ENCODE measurements around the gene PDS5A.

The PDS5A gene

DNA sequence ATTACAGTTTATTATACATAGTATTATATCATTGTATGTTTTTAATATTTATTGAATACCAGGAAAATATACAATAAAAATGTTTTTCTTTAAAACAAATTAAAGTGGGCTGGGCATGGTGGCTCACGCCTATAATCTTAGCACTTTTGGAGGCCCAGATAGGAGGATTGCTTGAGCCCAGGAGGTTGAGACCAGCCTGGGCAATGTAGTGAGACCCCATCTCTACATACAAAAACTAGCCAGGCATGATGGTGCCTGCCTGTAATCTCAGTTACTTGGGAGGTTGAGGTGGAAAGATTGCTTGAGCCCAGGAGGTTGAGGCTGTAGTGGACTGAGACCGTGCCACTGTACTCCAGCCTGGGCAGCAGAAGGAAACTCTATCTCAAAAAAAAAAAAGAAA, 38.3 kb upstream of the PDS5A start:
- Histone ChIP-seq H3K27me3 (ENCODE audit: low read depth, low read length) (no peaks in the 10 kb centered on the region), H3K36me3 (replicated peaks; ENCODE audit: low read depth, low read length) (no peaks in the 10 kb centered on the region), H4K20me1 (ENCODE audit: insufficient read depth, low read length) (no peaks in the 10 kb centered on the region), H3K9me3 (ENCODE audit: insufficient read depth, low read length) (no peaks in the 10 kb centered on the region), H3K4me2 (ENCODE audit: low read length) (no peak overlapping the region), H3K4me1 (ENCODE audit: low read length) (no peaks in the 10 kb centered on the region), H3K79me2 (ENCODE audit: low read length) (no peaks in the 10 kb centered on the region), H3K27ac (ENCODE audit: low read length) (no peak overlapping the region), H3K9ac (ENCODE audit: low read length) (no peak overlapping the region), H3K4me3 (ENCODE audit: low read length) (no peak overlapping the region), H2AFZ (ENCODE audit: low read depth, low read length) (no peak overlapping the region)
- TF ChIP-seq, protein P1, sequence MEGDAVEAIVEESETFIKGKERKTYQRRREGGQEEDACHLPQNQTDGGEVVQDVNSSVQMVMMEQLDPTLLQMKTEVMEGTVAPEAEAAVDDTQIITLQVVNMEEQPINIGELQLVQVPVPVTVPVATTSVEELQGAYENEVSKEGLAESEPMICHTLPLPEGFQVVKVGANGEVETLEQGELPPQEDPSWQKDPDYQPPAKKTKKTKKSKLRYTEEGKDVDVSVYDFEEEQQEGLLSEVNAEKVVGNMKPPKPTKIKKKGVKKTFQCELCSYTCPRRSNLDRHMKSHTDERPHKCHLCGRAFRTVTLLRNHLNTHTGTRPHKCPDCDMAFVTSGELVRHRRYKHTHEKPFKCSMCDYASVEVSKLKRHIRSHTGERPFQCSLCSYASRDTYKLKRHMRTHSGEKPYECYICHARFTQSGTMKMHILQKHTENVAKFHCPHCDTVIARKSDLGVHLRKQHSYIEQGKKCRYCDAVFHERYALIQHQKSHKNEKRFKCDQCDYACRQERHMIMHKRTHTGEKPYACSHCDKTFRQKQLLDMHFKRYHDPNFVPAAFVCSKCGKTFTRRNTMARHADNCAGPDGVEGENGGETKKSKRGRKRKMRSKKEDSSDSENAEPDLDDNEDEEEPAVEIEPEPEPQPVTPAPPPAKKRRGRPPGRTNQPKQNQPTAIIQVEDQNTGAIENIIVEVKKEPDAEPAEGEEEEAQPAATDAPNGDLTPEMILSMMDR (IDR thresholded peaks at IDR 0.05; ENCODE audit: low read depth, low read length) = no peak
- TF ChIP-seq EZH2phosphoT487 (IDR thresholded peaks at IDR 0.05; ENCODE audit: low read depth) = no peak

DNA sequence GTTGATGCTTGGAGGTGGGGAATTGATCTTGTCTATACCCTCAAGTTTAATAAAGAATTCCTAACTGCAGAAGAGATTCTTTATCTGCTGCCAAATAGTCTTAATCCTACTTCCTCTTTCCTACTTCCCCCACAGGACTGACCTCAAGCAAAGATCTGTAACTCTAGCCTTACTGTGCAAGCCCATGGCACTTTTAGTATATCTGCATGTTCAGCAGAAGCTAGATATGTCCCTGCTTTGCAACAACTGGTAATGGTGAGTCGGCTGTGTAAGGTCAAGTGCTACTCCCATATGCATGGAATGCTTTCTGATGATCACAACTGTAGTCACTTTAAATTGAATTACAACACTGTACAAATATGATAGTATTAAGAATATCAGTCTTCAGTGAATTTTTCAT, 26.3 kb upstream of the PDS5A start:
- no peak overlapping the region for H3K9ac ChIP-seq (ENCODE audit: low read length)
- H4K20me1 ChIP-seq (ENCODE audit: insufficient read depth, low read length) = no peaks in the 10 kb centered on the region
- H3K9me3 ChIP-seq (ENCODE audit: insufficient read depth, low read length) = no peaks in the 10 kb centered on the region
- no peak overlapping the region for H3K4me3 ChIP-seq (ENCODE audit: low read length)
- no peaks in the 10 kb centered on the region for H3K79me2 ChIP-seq (ENCODE audit: low read length)
- H3K27ac ChIP-seq (ENCODE audit: low read length) = no peak overlapping the region
- no peak overlapping the region for H2AFZ ChIP-seq (ENCODE audit: low read depth, low read length)
- peaks cover 17% of the 10 kb centered on the region for H3K4me1 ChIP-seq (ENCODE audit: low read length)
- no peaks in the 10 kb centered on the region for H3K36me3 ChIP-seq (replicated peaks; ENCODE audit: low read depth, low read length)
- 0 out of 2 replicates have a peak overlapping the region, but pooled peaks have one; percentile 10 for H3K4me2 ChIP-seq (ENCODE audit: low read length)
- H3K27me3 ChIP-seq (ENCODE audit: low read depth, low read length) = no peaks in the 10 kb centered on the region
- TF ChIP-seq, protein P1 (IDR thresholded peaks at IDR 0.05; ENCODE audit: low read depth, low read length) = no peak
- no peak for TF ChIP-seq EZH2phosphoT487 (IDR thresholded peaks at IDR 0.05; ENCODE audit: low read depth)

DNA sequence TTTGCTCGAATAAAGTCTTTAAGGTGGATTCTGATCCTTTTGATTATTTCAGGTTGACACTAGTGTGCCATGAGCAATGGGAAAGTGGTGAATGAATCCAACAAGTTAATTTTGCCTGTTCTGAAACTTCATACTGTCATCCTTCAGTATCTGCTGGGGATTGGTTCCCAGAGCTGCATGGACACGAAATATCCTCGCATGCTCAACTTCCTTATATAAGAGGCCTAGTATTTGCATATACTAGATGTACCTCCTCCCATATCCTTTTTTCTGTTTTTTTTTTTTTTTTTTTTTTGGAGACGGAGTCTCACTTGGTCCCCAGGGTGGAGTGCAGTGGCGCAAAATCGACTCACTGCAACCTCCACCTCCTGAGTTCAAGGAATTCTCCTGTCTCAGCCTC, 23.0 kb upstream of the PDS5A start:
- no peaks in the 10 kb centered on the region for H3K27me3 ChIP-seq (ENCODE audit: low read depth, low read length)
- no peaks in the 10 kb centered on the region for H3K79me2 ChIP-seq (ENCODE audit: low read length)
- H3K36me3 ChIP-seq (replicated peaks; ENCODE audit: low read depth, low read length) = no peaks in the 10 kb centered on the region
- no peak for TF ChIP-seq EZH2phosphoT487 (IDR thresholded peaks at IDR 0.05; ENCODE audit: low read depth)
- TF ChIP-seq, protein P1 (IDR thresholded peaks at IDR 0.05; ENCODE audit: low read depth, low read length) = no peak
- H3K4me1 ChIP-seq (ENCODE audit: low read length) = peaks cover 17% of the 10 kb centered on the region
- no peak overlapping the region for H3K9ac ChIP-seq (ENCODE audit: low read length)
- no peak overlapping the region for H3K27ac ChIP-seq (ENCODE audit: low read length)
- no peaks in the 10 kb centered on the region for H3K9me3 ChIP-seq (ENCODE audit: insufficient read depth, low read length)
- H4K20me1 ChIP-seq (ENCODE audit: insufficient read depth, low read length) = no peaks in the 10 kb centered on the region
- H3K4me2 ChIP-seq (ENCODE audit: low read length) = peak overlapping the region; percentile 6; the same call in 1 of the 2 replicates
- peak overlapping the region; percentile 7; the same call in 1 of the 2 replicates for H2AFZ ChIP-seq (ENCODE audit: low read depth, low read length)
- H3K4me3 ChIP-seq (ENCODE audit: low read length) = no peak overlapping the region

DNA sequence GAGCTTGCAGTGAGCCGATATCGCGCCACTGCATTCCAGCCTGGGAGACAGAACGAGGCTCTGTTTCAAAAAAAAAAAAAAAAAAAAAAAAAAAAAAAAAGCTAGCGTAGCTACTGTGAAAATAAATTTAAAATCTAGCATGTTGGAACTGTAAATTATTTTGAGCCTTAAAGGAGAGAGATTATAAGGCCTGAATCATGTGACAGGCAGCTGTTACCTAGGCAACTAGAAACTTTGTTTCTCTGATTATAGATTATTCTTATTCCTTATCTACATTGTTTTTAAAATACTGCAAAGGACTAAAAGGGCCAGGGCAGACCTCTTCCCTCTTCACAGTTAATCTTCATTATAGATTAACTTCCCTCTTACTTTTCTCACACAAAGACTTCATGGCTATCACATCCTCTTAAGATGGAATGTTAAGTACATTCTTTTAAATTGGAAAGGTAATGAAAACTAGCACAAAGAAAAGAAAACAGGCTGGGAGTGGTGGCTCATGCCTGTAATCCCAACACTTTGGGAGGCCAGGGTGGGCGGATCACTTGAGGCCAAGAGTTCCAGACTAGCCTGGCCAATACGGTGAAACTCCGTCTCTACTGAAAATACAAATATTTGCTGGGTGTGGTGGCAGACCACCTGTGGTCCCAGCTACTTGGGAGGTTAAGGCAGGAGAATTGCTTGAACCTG, 21.1 kb upstream of the PDS5A start:
- TF ChIP-seq, protein P1 (IDR thresholded peaks at IDR 0.05; ENCODE audit: low read depth, low read length) = no peak
- no peak for TF ChIP-seq EZH2phosphoT487 (IDR thresholded peaks at IDR 0.05; ENCODE audit: low read depth)
- H3K27me3 ChIP-seq (ENCODE audit: low read depth, low read length) = no peaks in the 10 kb centered on the region
- no peaks in the 10 kb centered on the region for H3K36me3 ChIP-seq (replicated peaks; ENCODE audit: low read depth, low read length)

More for the DNA sequence above, 21.1 kb upstream of the PDS5A start:
- H3K9me3 ChIP-seq (ENCODE audit: insufficient read depth, low read length) = no peaks in the 10 kb centered on the region
- H2AFZ ChIP-seq (ENCODE audit: low read depth, low read length) = no peak overlapping the region
- no peak overlapping the region for H3K4me2 ChIP-seq (ENCODE audit: low read length)
- H3K27ac ChIP-seq (ENCODE audit: low read length) = no peak overlapping the region
- H3K4me1 ChIP-seq (ENCODE audit: low read length) = peaks cover 11% of the 10 kb centered on the region
- no peaks in the 10 kb centered on the region for H4K20me1 ChIP-seq (ENCODE audit: insufficient read depth, low read length)
- H3K79me2 ChIP-seq (ENCODE audit: low read length) = no peaks in the 10 kb centered on the region
- H3K9ac ChIP-seq (ENCODE audit: low read length) = no peak overlapping the region
- H3K4me3 ChIP-seq (ENCODE audit: low read length) = no peak overlapping the region
